GM12878 (cell line): ENCODE data around the gene PRRC1. TPM values are rescaled to one million over a fixed set of nuclear protein-coding genes. Genes with fewer than 3 reads are reported as not detected.

Source experiments
- BCL11A ChIP-seq: IDR thresholded peaks from 2 replicates; pipeline ENCODE4 v1.6.1; 2011; ENCODE audit warnings: low read depth, low read length
- CBX3 ChIP-seq: fragments of 200-600 bp; sonication (generic); IDR thresholded peaks from 2 replicates; pipeline ENCODE4 v1.6.1; 2016; ENCODE audit warnings: low read depth, borderline replicate concordance
- CHD4 ChIP-seq: fragments of 200-600 bp; sonication (generic); IDR thresholded peaks from 2 replicates; pipeline ENCODE4 v1.6.1; 2016; ENCODE audit warnings: mild to moderate bottlenecking
- FOS ChIP-seq: IDR thresholded peaks from 3 replicates; pipeline ENCODE4 v1.6.1; 2011; ENCODE audit warnings: borderline replicate concordance; ENCODE audit not compliant: insufficient read length; ENCODE audit errors: extremely low read depth
- JUNB ChIP-seq: IDR thresholded peaks from 2 replicates; pipeline ENCODE4 v1.6.1; 2016; ENCODE audit warnings: antibody characterized with exemption, mild to moderate bottlenecking
- MEF2A ChIP-seq: IDR thresholded peaks from 2 replicates; pipeline ENCODE4 v1.6.1; 2011; ENCODE audit warnings: low read depth, mild to moderate bottlenecking, low read length, moderate library complexity; ENCODE audit not compliant: insufficient read depth
- MXI1 ChIP-seq: fragments of 150-350 bp; IDR thresholded peaks from 2 replicates; pipeline ENCODE4 v1.6.1; 2011; ENCODE audit warnings: low read depth, mild to moderate bottlenecking, inconsistent platforms, low read length, improper control_type of control experiment
- PAX5 ChIP-seq: IDR thresholded peaks from 2 replicates; pipeline ENCODE4 v1.6.1; 2011; ENCODE audit warnings: low read depth, low read length, borderline replicate concordance
- PAX8 ChIP-seq: fragments of 450-650 bp; IDR thresholded peaks from 2 replicates; pipeline ENCODE4 v1.6.1; 2017; ENCODE audit warnings: mild to moderate bottlenecking, moderate library complexity
- RUNX3 ChIP-seq: IDR thresholded peaks from 2 replicates; pipeline ENCODE4 v1.6.1; 2012; ENCODE audit warnings: low read length, inconsistent platforms
- SREBF1 ChIP-seq: IDR thresholded peaks from 2 replicates; pipeline ENCODE4 v1.6.1; 2012; ENCODE audit warnings: mild to moderate bottlenecking, low read length
- STAT1 ChIP-seq: fragments of 450-650 bp; conservative IDR thresholded peaks from 2 replicates; pipeline ENCODE4 v1.6.1; 2014; ENCODE audit warnings: antibody characterized with exemption, mild to moderate bottlenecking
- ZBTB33 ChIP-seq: fragments of 450-650 bp; IDR thresholded peaks from 2 replicates; pipeline ENCODE4 v1.6.1; 2017; ENCODE audit warnings: mild to moderate bottlenecking
- ZNF24 ChIP-seq: fragments of 450-650 bp; IDR thresholded peaks from 2 replicates; pipeline ENCODE4 v1.6.1; 2017; ENCODE audit warnings: antibody characterized with exemption, mild to moderate bottlenecking
- ZNF687 ChIP-seq: fragments of 450-650 bp; IDR thresholded peaks from 2 replicates; pipeline ENCODE4 v1.6.1; 2017; ENCODE audit warnings: mild to moderate bottlenecking, moderate library complexity
- polyA plus RNA-seq, 11 experiments: library from polyadenylated mRNA; depleted of rRNA in 4 of 11; unstranded in 6 of 11; stranded (reverse) in 5 of 11; fragments of >200 nt; fragmentation: Nextera tagmentation in 4 of 11; fragmentation: Illumina TruSeq in 1 of 11; extraction: Ambion mirVana in 4 of 11; extraction: Trizol in 1 of 11; gene quantifications; 1 replicate in 1 of 11; 2 replicates in 10 of 11; pipeline versions ENCODE4 v1.2.1 to v1.2.3, GENCODE V29; 2011 to 2016; ENCODE audit warnings: inconsistent platforms in 2 of 11, missing spikeins in 2 of 11, low read depth in 1 of 11
- total RNA-seq, 4 experiments: library from RNA; depleted of rRNA in 3 of 4; stranded (reverse); fragments of >200 nt in 3 of 4; fragmentation: Illumina TruSeq in 1 of 4; extraction: Trizol in 1 of 4; gene quantifications; 2 replicates each; pipeline versions ENCODE4 v1.2.1 to v1.2.3, GENCODE V29; 2013 to 2021
- TF ChIP-seq, protein P1 (sequence below): IDR thresholded peaks from 2 replicates; pipeline ENCODE4 v1.6.1; 2011; ENCODE audit warnings: low read depth, low read length, improper control_type of control experiment, borderline replicate concordance
- TF ChIP-seq, protein P2 (sequence below): fragments of 150-350 bp; IDR thresholded peaks from 2 replicates; pipeline ENCODE4 v1.6.1; 2014; ENCODE audit warnings: mild to moderate bottlenecking, low read depth, low read length
- TF ChIP-seq, protein P3 (sequence below): fragments of 450-650 bp; formaldehyde crosslinking; IDR thresholded peaks from 2 replicates; pipeline ENCODE4 v1.4.0; 2022; ENCODE audit warnings: mild to moderate bottlenecking, moderate library complexity

The PRRC1 gene
- total and polyA plus RNA-seq, 10 of the 15 experiments (the other 5 are each of a cell fraction or from before 2014, with no cell fraction given) = 19.0 to 54.5 (median 31.0) TPM

GRCh38 chr5:127517480-127518318 is at the start of gene PRRC1 (continued):
- TF ChIP-seq CBX3 (no peak), ZNF24 (no peak), STAT1 (0 out of 2 replicates have a peak, but pooled peaks have one; percentile 24), RUNX3 (peak; percentile 4; the same call in 1 of the 2 replicates), ZBTB33 (no peak), PAX8 (no peak), MXI1 (no peak), ZNF687 (peak; percentile 42; the same call in 1 of the 2 replicates), MEF2A (no peak), PAX5 (no peak), FOS (no peak), BCL11A (no peak), JUNB (no peak), SREBF1 (no peak), CHD4 (no peak)
- TF ChIP-seq, protein P1, sequence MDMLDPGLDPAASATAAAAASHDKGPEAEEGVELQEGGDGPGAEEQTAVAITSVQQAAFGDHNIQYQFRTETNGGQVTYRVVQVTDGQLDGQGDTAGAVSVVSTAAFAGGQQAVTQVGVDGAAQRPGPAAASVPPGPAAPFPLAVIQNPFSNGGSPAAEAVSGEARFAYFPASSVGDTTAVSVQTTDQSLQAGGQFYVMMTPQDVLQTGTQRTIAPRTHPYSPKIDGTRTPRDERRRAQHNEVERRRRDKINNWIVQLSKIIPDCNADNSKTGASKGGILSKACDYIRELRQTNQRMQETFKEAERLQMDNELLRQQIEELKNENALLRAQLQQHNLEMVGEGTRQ = no peak
- TF ChIP-seq, protein P2, sequence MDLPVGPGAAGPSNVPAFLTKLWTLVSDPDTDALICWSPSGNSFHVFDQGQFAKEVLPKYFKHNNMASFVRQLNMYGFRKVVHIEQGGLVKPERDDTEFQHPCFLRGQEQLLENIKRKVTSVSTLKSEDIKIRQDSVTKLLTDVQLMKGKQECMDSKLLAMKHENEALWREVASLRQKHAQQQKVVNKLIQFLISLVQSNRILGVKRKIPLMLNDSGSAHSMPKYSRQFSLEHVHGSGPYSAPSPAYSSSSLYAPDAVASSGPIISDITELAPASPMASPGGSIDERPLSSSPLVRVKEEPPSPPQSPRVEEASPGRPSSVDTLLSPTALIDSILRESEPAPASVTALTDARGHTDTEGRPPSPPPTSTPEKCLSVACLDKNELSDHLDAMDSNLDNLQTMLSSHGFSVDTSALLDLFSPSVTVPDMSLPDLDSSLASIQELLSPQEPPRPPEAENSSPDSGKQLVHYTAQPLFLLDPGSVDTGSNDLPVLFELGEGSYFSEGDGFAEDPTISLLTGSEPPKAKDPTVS = no peak
- TF ChIP-seq, protein P3, sequence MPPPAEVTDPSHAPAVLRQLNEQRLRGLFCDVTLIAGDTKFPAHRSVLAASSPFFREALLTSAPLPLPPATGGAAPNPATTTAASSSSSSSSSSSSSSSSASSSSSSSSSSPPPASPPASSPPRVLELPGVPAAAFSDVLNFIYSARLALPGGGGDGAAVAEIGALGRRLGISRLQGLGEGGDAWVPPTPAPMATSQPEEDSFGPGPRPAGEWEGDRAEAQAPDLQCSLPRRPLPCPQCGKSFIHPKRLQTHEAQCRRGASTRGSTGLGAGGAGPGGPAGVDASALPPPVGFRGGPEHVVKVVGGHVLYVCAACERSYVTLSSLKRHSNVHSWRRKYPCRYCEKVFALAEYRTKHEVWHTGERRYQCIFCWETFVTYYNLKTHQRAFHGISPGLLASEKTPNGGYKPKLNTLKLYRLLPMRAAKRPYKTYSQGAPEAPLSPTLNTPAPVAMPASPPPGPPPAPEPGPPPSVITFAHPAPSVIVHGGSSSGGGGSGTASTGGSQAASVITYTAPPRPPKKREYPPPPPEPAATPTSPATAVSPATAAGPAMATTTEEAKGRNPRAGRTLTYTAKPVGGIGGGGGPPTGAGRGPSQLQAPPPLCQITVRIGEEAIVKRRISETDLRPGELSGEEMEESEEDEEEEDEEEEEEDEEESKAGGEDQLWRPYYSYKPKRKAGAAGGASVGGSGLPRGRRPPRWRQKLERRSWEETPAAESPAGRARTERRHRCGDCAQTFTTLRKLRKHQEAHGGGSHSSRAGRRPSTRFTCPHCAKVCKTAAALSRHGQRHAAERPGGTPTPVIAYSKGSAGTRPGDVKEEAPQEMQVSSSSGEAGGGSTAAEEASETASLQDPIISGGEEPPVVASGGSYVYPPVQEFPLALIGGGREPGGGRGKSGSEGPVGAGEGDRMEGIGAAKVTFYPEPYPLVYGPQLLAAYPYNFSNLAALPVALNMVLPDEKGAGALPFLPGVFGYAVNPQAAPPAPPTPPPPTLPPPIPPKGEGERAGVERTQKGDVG (CRISPR knock-in tag) = no peak
